Measurements from ENCODE around the gene MDP1. TPM values are rescaled to one million over a fixed set of nuclear protein-coding genes. Genes with fewer than 3 reads are reported as not detected.
"Not testable (repeated sequence)": the region's sequence is repeated elsewhere in the genome, so short reads cannot be mapped to it uniquely, and the experiment has no call there.

MDP1 gene
- polyA plus RNA-seq, 6 donors from 2014 or later: 32.7 to 48.2 (median 37.3) TPM

GRCh38 chr14:24232645-24233537 is 17.0 kb upstream of the MDP1 start, which contains the start of gene GMPR2:
Gene GMPR2 (plus strand): TSS chr14:24232929. CDS start chr14:24233254, 325 bp downstream.
- Mint-ChIP-seq H3K27me3 (no peaks in the 10 kb centered on the region), H3K4me3 (peak within 1 kb of the TSS; percentile 82 to 100 (median 99)), H3K9me3 (no peaks in the 10 kb centered on the region), H3K36me3 (peaks cover 14 to 23% of the 10 kb centered on the region in 2 donors), H3K27ac (peak within 1 kb of the TSS; percentile 85 to 98 (median 97)), H3K4me1 (peaks cover 39 to 61% (median 50%) of the 10 kb centered on the region in 3 donors)
- DNase-seq: no peak
- peak; percentile 44 for ATAC-seq (ENCODE audit: low read depth in 2 of 2)

GRCh38 chr14:24232121-24232644 is 16.3 kb upstream of the MDP1 start, which contains the start of gene NEDD8:
Gene NEDD8 (minus strand): TSS chr14:24232367. CDS start chr14:24232267, 100 bp downstream.
- Mint-ChIP-seq H3K27ac (peak within 1 kb of the TSS; percentile 85 to 98 (median 97)), H3K4me1 (peaks cover 36 to 56% (median 47%) of the 10 kb centered on the region in 3 donors)

GRCh38 chr14:24231263-24232120 is 15.6 kb upstream of the MDP1 start:
- Mint-ChIP-seq H3K4me3 (peak overlapping the region; percentile 82 to 100 (median 99)), H3K4me1 (peaks cover 32 to 54% (median 45%) of the 10 kb centered on the region in 3 donors), H3K36me3 (peaks cover 9% of the 10 kb centered on the region in 2 donors), H3K27ac (peak overlapping the region; percentile 20 to 98 (median 86)), H3K9me3 (no peaks in the 10 kb centered on the region), H3K27me3 (no peaks in the 10 kb centered on the region)
- no peak for ATAC-seq (ENCODE audit: low read depth in 2 of 2)
- no peak for DNase-seq

More at GRCh38 chr14:24232121-24232644, 16.3 kb upstream of the MDP1 start, which contains the start of gene NEDD8:
- ATAC-seq (ENCODE audit: low read depth in 2 of 2) (peak; percentile 81 to 84), DNase-seq (peak; percentile 89)
- H3K36me3 Mint-ChIP-seq: peaks cover 9 to 16% of the 10 kb centered on the region in 2 donors
- H3K9me3 Mint-ChIP-seq: no peaks in the 10 kb centered on the region
- no peaks in the 10 kb centered on the region for H3K27me3 Mint-ChIP-seq
- peak within 1 kb of the TSS; percentile 82 to 100 (median 99) for H3K4me3 Mint-ChIP-seq

- ATAC-seq (ENCODE audit: low read depth in 2 of 2) (no peak), DNase-seq (no peak)
- Mint-ChIP-seq H3K27me3 (no peaks in the 10 kb centered on the region), H3K4me1 (peaks cover 24 to 51% (median 40%) of the 10 kb centered on the region in 3 donors), H3K4me3 (peak overlapping the region in 1 of 8 donors; percentile 41), H3K36me3 (no peaks in the 10 kb centered on the region), H3K9me3 (no peaks in the 10 kb centered on the region), H3K27ac (peak overlapping the region in 2 of 6 donors; percentile 2 to 19)
Measured at GRCh38 chr14:24228902-24229301, 13.0 kb upstream of the MDP1 start.

GRCh38 chr14:24226473-24226872 is 10.6 kb upstream of the MDP1 start:
- H3K27me3 Mint-ChIP-seq: no peaks in the 10 kb centered on the region
- peaks cover 18 to 31% (median 23%) of the 10 kb centered on the region in 3 donors for H3K4me1 Mint-ChIP-seq
- no peaks in the 10 kb centered on the region for H3K36me3 Mint-ChIP-seq
- peak overlapping the region in 1 of 8 donors; percentile 62 for H3K4me3 Mint-ChIP-seq
- H3K27ac Mint-ChIP-seq: no peak overlapping the region
- no peak for ATAC-seq (ENCODE audit: low read depth in 2 of 2)
- H3K9me3 Mint-ChIP-seq: no peaks in the 10 kb centered on the region
- DNase-seq: no peak

- peaks cover 14 to 24% (median 14%) of the 10 kb centered on the region in 3 donors for H3K4me1 Mint-ChIP-seq
- H3K27me3 Mint-ChIP-seq: no peaks in the 10 kb centered on the region
- H3K27ac Mint-ChIP-seq: peak overlapping the region in 1 of 6 donors; percentile 60
- no peak overlapping the region for H3K4me3 Mint-ChIP-seq
- ATAC-seq (ENCODE audit: low read depth in 2 of 2) (no peak), DNase-seq (no peak)
- H3K36me3 Mint-ChIP-seq: no peaks in the 10 kb centered on the region
- H3K9me3 Mint-ChIP-seq: no peaks in the 10 kb centered on the region
Measured at GRCh38 chr14:24224618-24225071, 8.8 kb upstream of the MDP1 start.

- peaks cover 11 to 24% (median 14%) of the 10 kb centered on the region in 3 donors for H3K4me1 Mint-ChIP-seq
- H3K27ac Mint-ChIP-seq; H3K9me3 Mint-ChIP-seq; H3K27me3 Mint-ChIP-seq; ATAC-seq (ENCODE audit: low read depth in 2 of 2); H3K4me3 Mint-ChIP-seq; H3K36me3 Mint-ChIP-seq; DNase-seq: not testable (repeated sequence)
Measured at GRCh38 chr14:24222987-24223386, 7.1 kb upstream of the MDP1 start.

- Mint-ChIP-seq H3K9me3 (no peaks in the 10 kb centered on the region), H3K36me3 (no peaks in the 10 kb centered on the region), H3K4me1 (peaks cover 17 to 21% (median 18%) of the 10 kb centered on the region in 3 donors), H3K27ac (peak overlapping the region in 2 of 6 donors; percentile 44 to 62), H3K4me3 (no peak overlapping the region), H3K27me3 (no peaks in the 10 kb centered on the region)
- ATAC-seq (ENCODE audit: low read depth in 2 of 2) (no peak), DNase-seq (no peak)
Measured at GRCh38 chr14:24219521-24219920, 3.7 kb upstream of the MDP1 start.

GRCh38 chr14:24219080-24219479 is 3.2 kb upstream of the MDP1 start:
- Mint-ChIP-seq H3K27ac (peak overlapping the region in 1 of 6 donors; percentile 44), H3K9me3 (no peaks in the 10 kb centered on the region), H3K4me3 (no peak overlapping the region), H3K4me1 (peaks cover 20 to 26% (median 20%) of the 10 kb centered on the region in 3 donors), H3K27me3 (no peaks in the 10 kb centered on the region), H3K36me3 (no peaks in the 10 kb centered on the region)
- no peak for ATAC-seq (ENCODE audit: low read depth in 2 of 2)
- DNase-seq: no peak

GRCh38 chr14:24216876-24217275 is 1.0 kb upstream of the MDP1 start:
- DNase-seq; H3K9me3 Mint-ChIP-seq; H3K4me3 Mint-ChIP-seq; H3K27me3 Mint-ChIP-seq; ATAC-seq (ENCODE audit: low read depth in 2 of 2); H3K36me3 Mint-ChIP-seq: not testable (repeated sequence)
- peaks cover 30 to 47% (median 35%) of the 10 kb centered on the region in 3 donors for H3K4me1 Mint-ChIP-seq
- peak overlapping the region in 3 of 6 donors; percentile 18 to 63 (median 62) for H3K27ac Mint-ChIP-seq

GRCh38 chr14:24216345-24216699 is 456 bp upstream of the MDP1 start:
- H3K36me3 Mint-ChIP-seq: peaks cover 0 to 6% of the 10 kb centered on the region in 2 donors
- H3K27me3 Mint-ChIP-seq: no peaks in the 10 kb centered on the region
- H3K9me3 Mint-ChIP-seq: no peaks in the 10 kb centered on the region
- peak overlapping the region; percentile 79 to 99 (median 98) for H3K27ac Mint-ChIP-seq
- DNase-seq (no peak), ATAC-seq (ENCODE audit: low read depth in 2 of 2) (no peak)
- H3K4me1 Mint-ChIP-seq: peaks cover 35 to 53% (median 41%) of the 10 kb centered on the region in 3 donors
- peak overlapping the region in 7 of 8 donors; percentile 91 to 97 (median 93) for H3K4me3 Mint-ChIP-seq

- Mint-ChIP-seq H3K9me3 (no peaks in the 10 kb centered on the region), H3K4me3 (peak overlapping the region; percentile 74 to 99 (median 94)), H3K4me1 (peaks cover 38 to 71% (median 53%) of the 10 kb centered on the region in 3 donors), H3K27me3 (no peaks in the 10 kb centered on the region), H3K36me3 (peaks cover 10 to 17% of the 10 kb centered on the region in 2 donors), H3K27ac (peak overlapping the region; percentile 97 to 100 (median 99))
- DNase-seq: no peak
- no peak for ATAC-seq (ENCODE audit: low read depth in 2 of 2)
Measured at GRCh38 chr14:24213866-24214662, 1.8 kb downstream of the MDP1 start.

All from naive B cell (primary cell).